Forelimb muscle (tissue), 1 donor: Measurements from ENCODE around the gene OPA3. TPM values are rescaled to one million over a fixed set of nuclear protein-coding genes. Genes with fewer than 3 reads are reported as not detected.

Source experiments
- DNase-seq: peaks from one replicate; pipeline ENCODE4 v3.0.0-alpha.2; 2013; ENCODE audit warnings: low read depth
- polyA plus RNA-seq: library from polyadenylated mRNA; unstranded; fragments of 120-200 nt; gene quantifications from one replicate; pipeline ENCODE4 v1.2.1, GENCODE V29; 2013; ENCODE audit not compliant: insufficient read length

OPA3 gene
- polyA plus RNA-seq, 1 donor, result 7.2 TPM

DNA sequence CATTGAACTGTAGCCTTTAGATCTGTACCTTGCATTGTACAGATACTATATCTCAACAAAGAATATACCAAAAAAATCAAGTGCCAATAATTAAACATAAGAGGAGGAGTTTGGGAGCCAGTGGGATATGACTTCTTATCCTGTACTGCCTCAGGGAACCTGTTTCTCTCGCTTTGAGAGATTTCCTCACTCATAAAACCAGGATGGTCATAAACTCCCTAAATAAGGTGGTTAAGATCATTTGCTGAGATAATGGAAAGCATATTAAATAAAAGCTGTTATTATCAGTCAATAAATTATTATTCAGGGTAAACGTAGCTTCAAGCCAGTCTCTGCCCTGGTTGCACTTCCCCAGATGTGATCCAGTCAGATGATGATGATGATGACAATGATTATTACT is 17.0 kb downstream of the OPA3 start:
- no peak for DNase-seq

DNA sequence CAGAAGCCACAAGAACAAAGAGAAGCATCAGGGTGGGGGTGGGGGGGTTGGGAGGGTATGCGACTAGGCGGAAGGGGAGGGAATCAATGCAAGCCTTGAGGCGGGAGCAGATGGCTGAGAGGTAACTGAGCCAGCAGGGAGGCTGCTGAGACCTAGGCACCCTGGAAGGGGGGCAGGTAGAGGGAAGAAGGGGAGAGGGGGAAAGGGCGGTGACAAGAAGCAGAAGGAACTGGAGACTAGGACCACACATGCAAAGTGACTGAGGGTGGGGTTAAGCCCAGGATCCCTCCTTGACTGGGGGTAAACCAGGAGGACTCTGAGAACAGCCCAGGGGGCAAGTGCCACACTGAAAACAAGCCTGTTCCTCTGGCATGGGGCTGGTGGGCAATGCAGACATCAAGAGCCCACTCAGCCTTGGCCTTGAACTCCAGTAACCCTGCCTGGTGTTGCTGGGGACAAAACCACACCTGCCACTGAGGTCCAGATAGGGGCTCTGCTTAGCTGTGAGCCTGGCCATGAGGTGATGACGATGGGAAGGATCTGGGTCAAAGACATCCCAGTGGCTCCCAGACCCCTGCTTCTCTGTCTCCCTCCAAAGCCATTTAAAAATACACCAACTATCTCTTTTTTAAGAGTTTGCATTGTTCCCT is 20.3 kb downstream of the OPA3 start:
- no peak for DNase-seq

DNA sequence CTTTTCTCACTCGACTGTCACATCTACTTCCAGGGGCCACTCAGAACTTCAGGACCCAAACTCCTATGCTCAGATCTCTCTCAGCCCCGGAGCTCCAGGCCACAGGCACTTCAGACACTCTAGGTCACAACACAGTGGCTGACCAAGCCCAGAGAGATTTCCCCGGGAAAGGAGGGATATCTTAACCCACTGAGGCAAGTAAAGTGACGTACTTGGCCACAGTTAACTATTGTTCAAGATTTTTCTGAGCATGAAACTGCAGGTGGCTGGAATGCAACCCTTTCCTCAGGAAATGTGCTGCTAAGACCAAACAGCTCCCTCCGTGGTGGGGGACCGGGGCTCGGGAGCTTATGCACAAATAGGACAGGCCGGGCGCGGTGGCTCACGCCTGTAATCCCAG is 23.9 kb downstream of the OPA3 start:
- DNase-seq, result no peak

DNA sequence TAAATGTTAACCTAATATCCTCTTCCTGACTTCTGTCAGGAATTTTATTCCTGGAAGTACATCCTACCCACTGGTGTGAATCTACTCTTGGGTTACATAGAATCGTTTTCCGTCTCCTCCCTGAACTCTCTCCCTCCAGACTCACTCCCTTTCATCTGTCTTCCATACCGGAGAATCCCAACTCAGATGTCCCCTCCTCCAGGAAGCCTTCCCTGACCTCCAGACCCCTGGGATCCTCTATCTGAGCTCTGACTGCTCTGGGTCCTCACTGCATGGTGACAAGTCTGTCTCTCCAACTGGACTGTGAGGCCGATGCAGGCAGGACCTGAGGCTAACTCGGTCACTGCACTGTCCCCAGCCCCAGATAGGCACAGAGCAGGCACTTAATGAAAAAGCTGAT is 24.6 kb downstream of the OPA3 start:
- no peak for DNase-seq

DNA sequence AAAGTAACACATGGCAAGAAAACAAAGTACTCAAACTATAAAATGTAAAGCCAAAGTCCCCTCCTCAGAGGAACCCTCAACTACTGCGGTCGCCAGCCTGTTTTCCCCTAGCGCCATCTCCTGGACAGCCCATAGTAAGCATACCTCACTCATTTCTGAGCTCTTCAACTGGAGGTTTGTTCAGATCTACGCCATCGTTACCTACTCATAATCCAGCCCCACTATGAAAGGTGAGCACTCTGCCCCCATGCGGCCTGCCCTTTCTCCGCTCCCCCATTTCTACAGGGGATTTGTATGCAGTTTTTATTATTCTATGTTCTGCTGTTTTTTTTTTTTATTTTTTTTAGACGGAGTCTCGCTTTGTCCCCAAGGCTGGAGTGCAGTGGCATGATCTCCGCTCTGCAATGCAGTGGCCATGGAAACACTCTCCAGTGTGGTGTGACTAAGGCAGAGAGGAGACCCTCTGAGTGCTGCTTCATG is 26.2 kb downstream of the OPA3 start:
- DNase-seq, result no peak

DNA sequence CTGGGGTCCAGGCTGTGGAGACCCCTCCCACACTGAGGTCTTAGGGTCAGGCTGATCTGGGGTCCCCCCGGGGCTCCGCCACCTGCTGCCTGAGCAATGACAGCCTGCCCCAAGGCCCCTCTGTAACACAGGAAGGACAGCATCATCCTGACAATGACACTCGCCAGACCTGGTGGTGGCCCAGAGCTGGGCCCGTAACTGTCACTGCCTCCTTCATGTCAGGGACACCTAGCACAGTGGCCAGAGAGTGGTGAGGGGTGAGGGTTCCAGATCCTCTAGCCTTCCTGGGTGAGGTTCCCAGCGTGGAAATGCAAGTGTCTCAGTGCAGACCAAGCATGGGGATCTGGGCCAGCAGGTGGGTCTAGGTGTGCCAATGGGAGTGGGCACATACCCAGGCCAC is 27.8 kb downstream of the OPA3 start:
- DNase-seq, result no peak

DNA sequence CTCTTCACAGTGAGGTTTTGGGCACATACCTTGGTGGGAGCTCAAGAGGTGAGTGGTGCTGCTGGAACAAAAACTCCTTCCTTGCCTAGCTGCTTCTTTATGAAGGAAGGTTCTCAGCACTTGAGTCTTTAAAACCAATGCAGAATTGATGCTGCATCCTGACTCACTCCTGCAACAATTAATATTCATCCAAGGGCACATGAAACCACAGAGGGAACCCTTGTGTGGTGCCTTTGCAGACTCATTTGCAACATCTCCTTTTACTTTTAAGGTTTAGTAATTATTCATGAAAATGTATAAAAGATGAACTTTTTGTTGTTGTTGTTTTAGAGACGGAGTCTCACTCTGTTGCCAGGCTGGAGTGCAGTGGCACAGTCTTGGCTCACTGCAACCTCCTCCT is 30.1 kb downstream of the OPA3 start:
- DNase-seq, result no peak

DNA sequence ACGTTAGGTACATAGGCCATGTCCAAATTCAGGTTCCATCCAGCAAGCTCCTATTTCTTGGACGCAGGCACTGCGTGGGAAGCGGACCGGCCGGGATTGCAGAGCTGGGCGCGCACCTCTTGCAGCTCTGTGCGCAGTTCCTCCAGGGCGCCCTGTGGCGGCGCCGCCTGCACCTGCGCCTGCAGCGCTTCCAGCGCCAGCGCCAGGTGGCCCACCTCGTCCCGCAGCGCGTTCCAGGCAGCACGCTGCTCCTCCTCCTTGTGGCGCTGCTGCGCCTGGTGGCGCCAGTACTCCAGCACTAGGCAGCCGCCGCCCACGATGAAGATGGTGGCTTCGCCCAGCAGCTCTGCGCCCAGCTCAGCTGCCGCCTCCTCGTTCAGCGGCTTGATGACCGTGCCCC is 31.1 kb downstream of the OPA3 start:
- no peak for DNase-seq

DNA sequence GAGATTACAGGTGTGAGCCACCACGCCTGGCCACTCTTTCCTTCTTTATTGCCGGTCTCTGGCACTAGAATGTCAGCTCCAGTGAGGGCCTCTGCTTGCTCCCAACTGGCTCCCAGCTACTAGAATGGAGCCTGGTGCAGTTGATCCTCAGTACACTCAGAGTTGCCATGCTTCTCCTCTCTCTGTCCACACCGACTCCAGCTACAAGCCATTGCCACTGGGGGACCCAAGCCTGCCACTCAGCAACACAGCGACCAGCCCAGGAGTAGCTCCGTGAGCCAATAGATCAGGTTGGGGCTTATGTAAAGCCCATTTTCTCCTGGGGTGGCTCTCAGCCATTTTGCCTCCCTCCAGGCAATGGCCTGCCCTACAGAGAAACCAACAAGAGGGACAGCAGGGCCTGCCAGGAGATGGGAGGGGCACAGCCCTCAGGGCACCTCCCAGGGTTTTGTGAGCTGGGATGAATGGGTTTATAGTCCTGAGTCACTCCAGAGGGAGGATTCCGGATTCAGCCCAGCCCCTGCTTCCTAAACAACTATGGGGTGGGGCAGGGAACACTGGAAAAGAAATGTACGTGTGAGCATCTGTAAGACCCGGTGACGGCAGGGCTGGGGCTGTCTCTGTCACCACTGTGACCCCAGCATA is 36.5 kb downstream of the OPA3 start:
- no peak for DNase-seq

DNA sequence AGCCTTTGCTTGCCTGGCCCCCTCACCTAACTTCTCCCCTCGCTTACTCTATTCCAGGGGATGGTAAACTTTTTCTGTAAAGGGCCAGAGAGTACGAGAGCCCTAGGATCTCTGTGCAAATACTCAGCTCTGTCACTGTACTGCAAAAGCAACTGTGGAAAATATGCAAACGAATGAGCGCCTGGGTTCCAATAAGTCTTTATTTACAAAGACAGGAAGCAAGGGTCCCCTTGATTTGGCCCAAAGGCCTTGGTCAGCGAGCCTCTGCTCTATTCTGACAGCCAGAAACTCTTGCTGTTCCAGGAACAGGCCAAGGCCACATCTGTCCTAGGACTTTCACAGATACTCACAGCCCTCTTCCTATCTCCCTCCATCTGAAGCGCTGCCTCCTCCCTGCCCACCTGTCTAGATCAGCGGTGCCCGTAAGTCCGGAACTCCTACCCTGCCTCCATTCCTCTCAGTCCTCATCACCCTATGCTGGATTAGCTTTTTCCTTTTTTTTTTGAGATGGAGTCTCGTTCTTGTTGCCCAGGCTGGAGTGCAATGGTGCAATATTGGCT is 37.3 kb downstream of the OPA3 start:
- DNase-seq, result no peak

DNA sequence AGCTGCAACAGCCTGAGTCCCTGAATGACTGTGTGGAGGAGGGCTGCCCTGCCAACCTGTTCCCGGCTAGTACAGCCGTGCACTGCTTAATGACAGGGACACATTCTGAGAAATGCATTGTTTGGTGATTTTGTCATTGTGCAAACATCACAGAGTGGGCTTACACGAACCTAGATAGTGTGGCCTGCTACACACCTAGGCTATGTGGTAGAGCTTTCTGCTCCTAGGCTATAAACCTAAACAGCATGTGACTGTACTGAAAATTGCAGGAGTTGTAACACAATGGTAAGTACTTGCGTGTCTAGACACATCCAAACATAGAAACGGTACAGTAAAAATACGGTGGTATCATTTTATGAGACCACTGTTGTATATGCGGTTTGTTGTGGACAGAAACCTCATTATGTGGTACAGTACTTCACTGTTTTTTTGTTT is 42.4 kb downstream of the OPA3 start:
- no peak for DNase-seq

DNA sequence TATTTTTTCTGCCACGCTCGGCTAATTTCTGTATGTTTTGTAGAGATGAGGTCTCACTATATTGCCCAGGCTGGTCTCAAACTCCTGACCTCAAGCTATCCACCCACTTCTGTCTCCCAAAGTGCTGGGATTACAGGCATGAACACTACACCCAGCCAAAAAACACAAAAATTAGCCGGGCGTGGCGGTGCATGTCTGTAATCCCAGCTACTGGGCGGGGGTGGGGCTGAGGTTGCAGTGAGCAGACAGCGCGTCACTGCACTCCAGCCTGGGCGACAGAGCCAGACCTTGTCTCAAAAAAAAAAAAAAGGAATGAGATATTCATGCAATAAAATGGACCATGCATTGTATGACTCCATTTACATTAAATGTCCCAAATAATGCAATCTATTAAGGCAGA is 45.1 kb downstream of the OPA3 start:
- DNase-seq, result no peak

DNA sequence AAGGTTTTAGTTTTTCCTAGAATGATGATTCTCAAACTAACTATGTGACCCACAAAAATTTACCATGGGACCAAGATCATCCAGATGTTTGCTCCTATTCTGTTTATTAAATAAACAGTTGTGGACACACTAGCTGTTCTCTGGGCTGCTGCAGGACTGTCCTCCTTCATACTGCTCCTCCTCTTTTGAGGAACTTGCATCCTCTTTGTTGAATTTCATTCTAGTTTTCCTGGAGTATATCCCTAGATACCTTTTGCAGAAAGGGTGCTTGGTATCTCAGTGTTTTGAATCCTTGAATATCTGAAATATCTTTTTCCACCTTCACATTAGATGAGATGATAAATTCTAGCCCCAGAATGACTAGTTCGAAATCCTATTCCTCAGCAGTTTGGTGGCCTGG is 53.3 kb downstream of the OPA3 start:
- DNase-seq, result no peak

DNA sequence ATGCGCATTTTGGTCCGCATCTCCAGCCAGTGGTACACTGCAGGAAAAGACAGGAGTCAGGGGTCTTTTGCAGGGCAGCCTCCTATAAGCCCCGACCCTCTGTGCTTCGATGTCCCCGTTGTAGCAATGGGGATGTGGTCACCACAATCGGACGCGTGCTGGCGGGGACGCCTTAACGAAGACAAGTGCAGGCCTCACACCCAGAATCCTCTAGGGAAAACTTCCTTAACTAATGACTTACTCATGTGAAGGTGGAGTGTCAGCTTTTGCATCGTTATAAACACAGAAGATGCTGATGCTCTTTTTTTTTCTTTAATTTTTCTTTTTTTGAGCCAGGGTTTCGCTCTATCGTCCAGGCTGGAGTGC is 55.2 kb downstream of the OPA3 start:
- no peak for DNase-seq

DNA sequence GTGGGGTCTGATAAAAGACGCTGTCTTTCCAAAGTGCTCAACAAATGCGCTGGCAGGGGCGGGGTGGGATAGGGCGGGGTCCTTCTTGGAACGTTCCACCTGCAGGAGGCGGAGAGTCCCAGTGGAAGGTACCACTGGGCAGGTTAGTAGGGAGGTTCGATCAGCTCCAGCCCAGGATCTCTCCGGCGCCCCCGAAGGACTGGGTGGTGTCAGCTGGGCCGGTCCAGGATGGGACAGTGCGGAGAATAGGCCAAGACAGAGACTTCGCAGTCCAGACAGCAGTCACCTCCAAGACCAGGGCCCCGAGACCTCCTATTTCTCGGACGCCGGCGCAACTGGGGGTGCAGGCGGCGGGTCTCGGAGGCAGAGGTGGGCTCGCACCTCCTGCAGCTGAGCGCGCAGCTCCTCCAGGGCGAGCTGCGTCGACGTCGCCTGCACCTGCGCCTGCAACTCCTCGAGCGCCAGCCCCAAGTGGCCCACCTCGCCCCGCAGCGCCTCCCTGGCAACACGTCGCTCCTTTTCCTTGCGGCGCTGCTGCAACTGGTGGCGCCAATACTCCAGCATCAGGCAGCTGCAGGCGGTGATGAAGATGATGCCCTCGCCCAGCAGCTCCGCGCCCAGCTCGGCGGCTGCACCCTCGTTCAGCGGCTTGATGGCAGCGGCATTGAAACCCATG is 55.7 kb downstream of the OPA3 start:
- no peak for DNase-seq

DNA sequence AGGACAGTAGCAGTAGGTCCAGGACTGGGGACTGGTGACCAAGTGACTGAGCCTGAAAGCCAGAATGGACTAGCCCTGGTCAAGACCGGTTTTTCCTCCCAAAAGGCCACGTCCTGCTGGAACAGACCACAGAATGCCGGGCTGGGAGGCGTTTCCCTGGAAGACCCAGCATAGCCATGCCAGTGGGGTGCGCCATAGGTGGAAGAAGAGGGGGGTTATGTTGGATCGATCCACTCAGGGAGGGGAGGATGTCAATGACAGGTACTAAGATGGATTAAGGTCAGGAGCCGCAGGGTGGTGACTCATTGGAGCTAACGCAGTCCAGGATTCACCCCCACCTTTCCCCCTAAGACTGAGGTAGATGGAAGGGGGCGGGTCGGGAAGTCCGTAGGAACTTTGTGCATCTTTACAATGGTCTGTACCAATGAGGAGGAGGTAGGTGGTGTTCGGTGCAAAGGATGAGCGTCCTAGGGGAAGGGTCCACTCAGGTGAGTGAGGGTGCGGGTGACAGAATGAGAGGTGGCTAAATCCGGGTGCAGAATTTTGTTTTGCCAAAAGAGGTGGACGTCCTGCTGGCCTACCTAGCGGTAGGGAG is 56.4 kb downstream of the OPA3 start:
- DNase-seq, result no peak

DNA sequence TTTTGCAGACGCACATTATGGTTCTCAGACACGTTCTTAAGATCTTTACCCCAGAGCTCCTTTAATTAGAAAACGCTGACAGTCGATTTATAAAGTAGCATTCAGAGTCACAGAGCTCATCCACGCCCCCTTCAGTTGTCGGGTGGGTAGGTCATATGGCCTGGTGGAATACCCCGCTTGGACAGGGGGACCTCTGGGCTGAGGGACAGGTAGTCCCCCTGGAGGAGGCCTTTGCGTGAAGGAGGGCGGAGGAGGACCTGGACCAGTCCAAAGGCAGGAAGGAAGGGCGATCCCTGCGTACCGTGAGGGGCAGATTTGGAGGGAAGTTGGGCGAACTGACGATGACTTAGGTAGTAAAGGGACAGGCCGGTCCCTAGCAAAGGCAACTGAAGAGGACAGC is 56.9 kb downstream of the OPA3 start:
- no peak for DNase-seq

DNA sequence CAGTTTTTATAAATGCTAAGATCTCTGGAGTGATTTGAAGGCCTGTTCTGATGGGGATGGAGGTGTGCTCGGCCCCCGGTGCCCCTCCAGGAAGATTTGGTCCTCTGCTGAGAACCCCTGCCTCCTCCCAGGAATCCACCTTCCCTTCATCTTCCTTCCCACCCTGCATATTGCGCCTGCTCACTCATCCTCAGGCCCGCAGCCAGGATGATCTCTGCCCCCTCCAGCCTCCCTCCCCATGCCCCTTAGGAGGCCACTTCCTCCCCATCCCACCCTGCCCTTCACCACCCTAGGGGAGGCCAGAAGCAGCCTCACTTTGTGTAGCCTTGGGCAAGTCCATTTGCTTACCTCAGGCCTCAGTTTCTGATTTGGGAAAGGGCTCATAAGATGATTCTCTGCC is 57.6 kb downstream of the OPA3 start:
- DNase-seq, result no peak

DNA sequence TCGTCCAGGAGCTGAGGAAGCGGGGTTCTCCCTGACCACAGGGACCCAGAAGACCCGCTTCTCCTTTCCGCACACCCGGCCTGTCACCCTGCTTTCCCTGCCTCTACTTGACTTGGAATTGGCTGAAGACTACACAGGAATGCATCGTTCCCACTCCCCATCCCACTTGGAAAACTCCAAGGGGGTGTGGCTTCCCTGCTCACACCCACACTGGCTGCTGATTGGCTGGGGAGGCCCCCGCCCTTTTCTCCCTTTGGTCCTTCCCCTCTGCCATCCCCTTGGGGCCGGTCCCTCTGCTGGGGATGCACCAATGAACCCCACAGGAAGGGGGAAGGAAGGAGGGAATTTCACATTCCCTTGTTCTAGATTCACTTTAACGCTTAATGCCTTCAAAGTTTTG is 58.5 kb downstream of the OPA3 start:
- no peak for DNase-seq

DNA sequence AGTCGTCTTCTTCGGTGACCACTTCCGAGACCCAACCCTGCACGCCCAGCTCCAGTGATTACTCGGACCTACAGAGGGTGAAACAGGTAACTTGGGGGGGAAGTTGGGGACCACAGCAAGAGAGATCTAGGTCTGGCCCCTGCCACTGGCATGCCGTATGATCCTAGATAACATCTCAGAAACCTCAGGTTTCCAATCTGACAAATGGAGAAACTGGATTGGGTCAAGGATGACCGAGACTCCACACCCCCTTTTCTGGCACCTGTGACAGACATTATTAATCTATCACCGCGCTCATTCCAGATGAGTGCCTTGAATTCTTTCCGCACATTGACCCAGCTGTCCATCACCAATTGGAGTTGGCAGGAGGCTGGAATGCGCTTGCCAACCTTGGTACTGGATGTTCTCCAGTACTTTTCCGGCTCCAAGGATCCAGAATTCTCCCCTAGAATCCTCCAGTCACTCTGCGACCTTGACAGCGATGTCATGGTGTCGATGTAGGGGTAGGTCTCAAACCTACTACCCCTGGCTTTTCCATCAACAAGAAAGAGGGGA is 60.0 kb downstream of the OPA3 start:
- DNase-seq, result no peak

DNA sequence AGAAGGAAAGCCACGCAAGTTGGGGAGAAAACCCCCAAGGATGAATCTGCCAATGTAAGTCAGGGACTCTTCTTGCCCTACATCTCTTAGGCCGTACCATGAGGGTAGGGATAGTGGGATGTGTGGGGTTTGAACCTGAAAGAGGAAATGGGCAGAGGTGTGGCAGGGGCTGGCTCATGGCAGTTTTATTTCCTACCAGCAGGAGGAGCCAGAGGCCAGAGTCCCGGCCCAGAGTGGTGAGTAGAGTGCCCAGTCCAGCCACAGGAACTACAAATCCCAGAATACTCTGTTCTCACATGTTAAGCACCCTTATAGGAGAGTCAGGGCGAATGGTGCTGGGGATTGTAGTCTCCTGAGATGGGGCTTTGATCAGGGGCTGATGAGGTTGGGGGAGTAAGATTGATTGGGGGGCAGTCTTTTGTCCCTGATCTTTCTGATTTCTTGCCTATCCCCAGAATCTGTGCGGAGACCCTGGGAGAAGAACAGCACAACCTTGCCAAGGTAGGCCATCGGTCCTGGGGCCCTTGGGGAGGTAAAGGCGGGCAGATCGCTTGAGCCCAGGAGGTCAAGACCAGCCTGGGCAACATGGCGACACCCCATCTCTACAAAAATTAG is 60.9 kb downstream of the OPA3 start:
- peak; percentile 83 for DNase-seq
